ENCODE measurements around the gene PPFIBP2. TPM values are rescaled to one million over a fixed set of nuclear protein-coding genes. Genes with fewer than 3 reads are reported as not detected.
A peak's percentile ranks its signal among the peaks of the same experiment; 100 is the strongest.

The PPFIBP2 gene
- total and polyA plus RNA-seq, 2 of the 13 experiments (the other 11 are each of a cell fraction or from before 2014, with no cell fraction given), result 15.0 to 52.5 TPM

DNA sequence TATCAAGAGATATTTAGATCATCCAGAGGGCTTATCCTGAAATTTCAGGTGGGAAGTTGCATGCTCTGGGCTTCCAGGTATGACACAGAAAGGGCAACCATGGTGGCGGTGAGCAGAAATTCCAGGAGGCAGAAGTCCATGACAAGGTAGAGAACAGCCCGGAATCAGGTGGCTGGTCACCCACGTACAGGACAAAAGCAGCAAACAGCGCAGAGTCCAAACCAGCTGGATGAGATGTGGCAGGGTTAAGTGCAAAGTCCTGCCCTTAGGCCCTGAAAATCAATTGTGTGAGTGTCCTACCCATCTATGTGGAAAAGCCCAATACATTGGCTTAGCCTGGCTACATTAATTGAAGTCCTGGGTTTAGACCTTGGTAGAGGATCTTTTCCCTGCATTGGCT lies 11.6 kb downstream of the PPFIBP2 start (continued):
- no peak for TF ChIP-seq SMAD9 (CRISPR knock-in tag; IDR thresholded peaks at IDR 0.05)
- TF ChIP-seq PLRG1 (conservative IDR thresholded peaks at IDR 0.05), result no peak
- TF ChIP-seq XRCC5 (optimal IDR thresholded peaks at IDR 0.05; ENCODE audit: low read length), result no peak
- TF ChIP-seq JUN (CRISPR knock-in tag; IDR thresholded peaks at IDR 0.05), result no peak
- TF ChIP-seq, protein P1, sequence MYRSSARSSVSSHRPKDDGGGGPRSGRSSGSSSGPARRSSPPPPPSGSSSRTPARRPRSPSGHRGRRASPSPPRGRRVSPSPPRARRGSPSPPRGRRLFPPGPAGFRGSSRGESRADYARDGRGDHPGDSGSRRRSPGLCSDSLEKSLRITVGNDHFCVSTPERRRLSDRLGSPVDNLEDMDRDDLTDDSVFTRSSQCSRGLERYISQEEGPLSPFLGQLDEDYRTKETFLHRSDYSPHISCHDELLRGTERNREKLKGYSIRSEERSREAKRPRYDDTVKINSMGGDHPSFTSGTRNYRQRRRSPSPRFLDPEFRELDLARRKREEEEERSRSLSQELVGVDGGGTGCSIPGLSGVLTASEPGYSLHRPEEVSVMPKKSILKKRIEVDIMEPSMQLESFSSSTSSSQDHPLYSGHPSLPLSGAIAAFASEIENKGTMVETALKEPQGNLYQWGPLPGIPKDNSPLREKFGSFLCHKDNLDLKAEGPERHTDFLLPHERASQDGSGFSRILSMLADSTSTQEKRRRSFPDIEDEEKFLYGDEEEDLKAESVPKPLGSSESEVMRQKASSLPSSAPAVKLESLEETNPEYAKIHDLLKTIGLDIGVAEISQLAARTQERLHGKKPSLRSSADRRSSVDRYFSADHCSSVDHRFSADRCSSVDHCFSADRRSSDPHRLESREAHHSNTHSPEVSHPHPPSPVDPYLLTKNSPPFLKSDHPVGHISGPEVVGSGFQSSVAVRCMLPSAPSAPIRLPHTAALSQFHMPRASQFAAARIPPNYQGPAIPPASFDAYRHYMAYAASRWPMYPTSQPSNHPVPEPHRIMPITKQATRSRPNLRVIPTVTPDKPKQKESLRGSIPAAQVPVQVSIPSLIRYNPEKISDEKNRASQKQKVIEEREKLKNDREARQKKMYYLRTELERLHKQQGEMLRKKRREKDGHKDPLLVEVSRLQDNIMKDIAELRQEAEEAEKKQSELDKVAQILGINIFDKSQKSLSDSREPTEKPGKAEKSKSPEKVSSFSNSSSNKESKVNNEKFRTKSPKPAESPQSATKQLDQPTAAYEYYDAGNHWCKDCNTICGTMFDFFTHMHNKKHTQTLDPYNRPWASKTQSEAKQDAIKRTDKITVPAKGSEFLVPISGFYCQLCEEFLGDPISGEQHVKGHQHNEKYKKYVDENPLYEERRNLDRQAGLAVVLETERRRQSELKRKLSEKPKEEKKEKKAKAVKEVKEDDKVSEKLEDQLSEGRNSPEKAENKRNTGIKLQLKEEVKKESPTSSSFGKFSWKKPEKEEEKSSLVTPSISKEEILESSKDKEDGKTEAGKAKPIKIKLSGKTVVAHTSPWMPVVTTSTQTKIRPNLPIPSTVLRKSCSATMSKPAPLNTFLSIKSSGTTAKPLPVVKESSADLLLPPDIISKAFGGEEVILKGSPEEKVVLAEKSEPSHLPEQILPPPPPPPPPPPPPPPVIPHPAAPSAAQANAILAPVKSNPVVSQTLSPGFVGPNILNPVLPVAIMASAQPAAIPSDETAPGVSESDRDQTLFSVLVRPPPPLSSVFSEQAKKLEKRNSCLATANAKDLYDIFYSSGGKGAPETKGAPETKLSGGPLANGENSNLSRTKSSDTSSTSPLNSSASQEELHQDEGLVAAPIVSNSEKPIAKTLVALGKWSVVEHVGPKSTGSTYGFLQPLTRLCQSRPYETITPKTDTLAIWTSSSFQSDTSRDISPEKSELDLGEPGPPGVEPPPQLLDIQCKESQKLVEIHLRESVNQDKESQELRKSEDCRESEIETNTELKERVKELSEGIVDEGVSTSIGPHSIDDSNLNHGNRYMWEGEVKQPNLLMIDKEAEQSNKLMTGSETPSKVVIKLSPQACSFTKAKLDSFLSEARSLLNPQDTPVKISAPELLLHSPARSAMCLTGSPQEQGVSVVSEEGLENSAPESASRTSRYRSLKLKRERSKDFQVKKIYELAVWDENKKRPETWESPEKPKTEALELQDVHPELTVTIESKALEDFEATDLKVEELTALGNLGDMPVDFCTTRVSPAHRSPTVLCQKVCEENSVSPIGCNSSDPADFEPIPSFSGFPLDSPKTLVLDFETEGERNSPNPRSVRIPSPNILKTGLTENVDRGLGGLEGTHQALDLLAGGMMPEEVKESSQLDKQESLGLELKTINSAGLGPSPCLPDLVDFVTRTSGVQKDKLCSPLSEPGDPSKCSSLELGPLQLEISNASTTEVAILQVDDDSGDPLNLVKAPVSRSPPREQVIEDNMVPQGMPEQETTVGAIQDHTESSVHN (CRISPR knock-in tag; IDR thresholded peaks at IDR 0.05), result no peak
- 0 out of 2 replicates have a peak, but pooled peaks have one; percentile 47 for TF ChIP-seq ZBTB37 (CRISPR knock-in tag; IDR thresholded peaks at IDR 0.05)
- no peak for TF ChIP-seq SAFB2 (CRISPR knock-in tag; IDR thresholded peaks at IDR 0.05; ENCODE audit: borderline replicate concordance, low read depth)
- no peak for TF ChIP-seq FOXC1 (CRISPR knock-in tag; IDR thresholded peaks at IDR 0.05; ENCODE audit: borderline replicate concordance)
- TF ChIP-seq ZSCAN31 (CRISPR knock-in tag; IDR thresholded peaks at IDR 0.05; ENCODE audit: low read depth), result no peak
- TF ChIP-seq HOXA7 (CRISPR knock-in tag; IDR thresholded peaks at IDR 0.05), result no peak
- peak; percentile 34; the same call in 1 of the 2 replicates for TF ChIP-seq ZNF350 (CRISPR knock-in tag; IDR thresholded peaks at IDR 0.05; ENCODE audit: borderline replicate concordance, low read depth)
- no peak for TF ChIP-seq CEBPG (CRISPR knock-in tag; IDR thresholded peaks at IDR 0.05)
- TF ChIP-seq, protein P2, sequence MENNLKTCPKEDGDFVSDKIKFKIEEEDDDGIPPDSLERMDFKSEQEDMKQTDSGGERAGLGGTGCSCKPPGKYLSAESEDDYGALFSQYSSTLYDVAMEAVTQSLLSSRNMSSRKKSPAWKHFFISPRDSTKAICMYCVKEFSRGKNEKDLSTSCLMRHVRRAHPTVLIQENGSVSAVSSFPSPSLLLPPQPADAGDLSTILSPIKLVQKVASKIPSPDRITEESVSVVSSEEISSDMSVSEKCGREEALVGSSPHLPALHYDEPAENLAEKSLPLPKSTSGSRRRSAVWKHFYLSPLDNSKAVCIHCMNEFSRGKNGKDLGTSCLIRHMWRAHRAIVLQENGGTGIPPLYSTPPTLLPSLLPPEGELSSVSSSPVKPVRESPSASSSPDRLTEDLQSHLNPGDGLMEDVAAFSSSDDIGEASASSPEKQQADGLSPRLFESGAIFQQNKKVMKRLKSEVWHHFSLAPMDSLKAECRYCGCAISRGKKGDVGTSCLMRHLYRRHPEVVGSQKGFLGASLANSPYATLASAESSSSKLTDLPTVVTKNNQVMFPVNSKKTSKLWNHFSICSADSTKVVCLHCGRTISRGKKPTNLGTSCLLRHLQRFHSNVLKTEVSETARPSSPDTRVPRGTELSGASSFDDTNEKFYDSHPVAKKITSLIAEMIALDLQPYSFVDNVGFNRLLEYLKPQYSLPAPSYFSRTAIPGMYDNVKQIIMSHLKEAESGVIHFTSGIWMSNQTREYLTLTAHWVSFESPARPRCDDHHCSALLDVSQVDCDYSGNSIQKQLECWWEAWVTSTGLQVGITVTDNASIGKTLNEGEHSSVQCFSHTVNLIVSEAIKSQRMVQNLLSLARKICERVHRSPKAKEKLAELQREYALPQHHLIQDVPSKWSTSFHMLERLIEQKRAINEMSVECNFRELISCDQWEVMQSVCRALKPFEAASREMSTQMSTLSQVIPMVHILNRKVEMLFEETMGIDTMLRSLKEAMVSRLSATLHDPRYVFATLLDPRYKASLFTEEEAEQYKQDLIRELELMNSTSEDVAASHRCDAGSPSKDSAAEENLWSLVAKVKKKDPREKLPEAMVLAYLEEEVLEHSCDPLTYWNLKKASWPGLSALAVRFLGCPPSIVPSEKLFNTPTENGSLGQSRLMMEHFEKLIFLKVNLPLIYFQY (CRISPR knock-in tag; IDR thresholded peaks at IDR 0.05; ENCODE audit: borderline replicate concordance), result peak; percentile 68; the same call in 1 of the 2 replicates
- no peak for TF ChIP-seq JARID2 (CRISPR knock-in tag; IDR thresholded peaks at IDR 0.05; ENCODE audit: insufficient replicate concordance)
- no peak for TF ChIP-seq SNAI1 (CRISPR knock-in tag; IDR thresholded peaks at IDR 0.05; ENCODE audit: borderline replicate concordance)
- TF ChIP-seq ZBTB43 (CRISPR knock-in tag; conservative IDR thresholded peaks at IDR 0.05), result no peak
